8988T (cell line): ENCODE results near the gene ARHGAP31.
A peak's percentile ranks its signal among the peaks of the same experiment; 100 is the strongest.
"Not testable (repeated sequence)": the region's sequence is repeated elsewhere in the genome, so short reads cannot be mapped to it uniquely, and the experiment has no call there.

Source experiments
- DNase-seq: peaks from one replicate; pipeline ENCODE4 v3.0.0; 2011

The ARHGAP31 gene

DNA sequence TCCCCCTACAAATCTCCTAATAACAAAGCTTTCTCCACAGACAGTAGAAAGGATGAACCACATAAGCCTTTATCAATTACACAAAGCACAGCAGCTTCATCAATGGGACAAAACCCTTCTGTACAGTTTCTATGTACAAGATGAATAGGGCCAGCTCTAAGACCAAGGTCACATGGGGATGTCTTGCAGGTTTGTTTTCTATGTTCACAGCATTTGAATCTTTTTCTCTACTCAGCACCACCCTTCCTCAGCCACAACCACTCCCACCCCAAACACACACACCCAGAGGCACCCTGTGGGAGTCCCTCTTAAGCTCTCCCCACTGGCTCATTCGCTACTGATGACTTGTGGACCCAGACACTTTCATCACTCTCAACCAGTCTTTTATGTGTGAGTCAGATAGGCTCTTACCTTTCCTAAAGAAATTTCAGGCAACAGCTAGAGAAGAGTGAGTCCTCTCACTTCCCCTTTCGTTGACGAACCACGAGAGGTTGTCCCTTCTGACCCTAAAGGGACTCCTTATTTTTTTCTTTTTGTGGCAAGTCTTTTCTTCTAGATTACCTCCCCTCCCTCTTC, 57.9 kb downstream of the ARHGAP31 start:
- DNase-seq, result no peak

DNA sequence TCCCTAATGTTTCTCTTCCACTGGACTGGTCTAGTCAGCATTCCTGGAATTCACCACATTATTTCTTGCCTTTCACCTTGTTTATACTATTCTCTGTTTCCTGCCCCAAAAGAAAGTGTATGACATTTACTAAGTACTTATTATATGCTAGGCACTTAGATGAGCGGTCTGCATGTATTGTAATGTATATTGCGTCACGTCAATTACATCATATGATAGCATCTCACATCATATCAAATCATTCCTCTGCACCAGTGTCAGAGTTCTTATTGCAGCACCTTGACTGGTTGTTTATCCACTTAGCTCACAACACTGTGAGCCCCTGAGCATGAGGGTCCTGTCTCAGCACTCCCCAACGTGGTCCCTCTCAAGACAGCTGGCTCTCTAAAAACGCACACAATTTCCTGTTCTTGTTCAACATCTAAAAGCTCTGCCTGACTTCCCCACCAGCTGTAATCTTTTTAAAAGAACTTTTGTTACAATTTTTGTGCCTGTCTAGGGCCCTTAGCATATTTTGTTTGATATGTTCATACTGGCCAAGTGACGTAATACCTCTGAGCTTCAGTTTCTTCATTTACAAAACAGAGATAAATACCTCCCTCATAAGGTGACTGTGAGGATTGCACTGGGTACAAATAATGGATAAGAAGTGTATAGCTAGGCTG, 58.8 kb downstream of the ARHGAP31 start:
- DNase-seq, result no peak

DNA sequence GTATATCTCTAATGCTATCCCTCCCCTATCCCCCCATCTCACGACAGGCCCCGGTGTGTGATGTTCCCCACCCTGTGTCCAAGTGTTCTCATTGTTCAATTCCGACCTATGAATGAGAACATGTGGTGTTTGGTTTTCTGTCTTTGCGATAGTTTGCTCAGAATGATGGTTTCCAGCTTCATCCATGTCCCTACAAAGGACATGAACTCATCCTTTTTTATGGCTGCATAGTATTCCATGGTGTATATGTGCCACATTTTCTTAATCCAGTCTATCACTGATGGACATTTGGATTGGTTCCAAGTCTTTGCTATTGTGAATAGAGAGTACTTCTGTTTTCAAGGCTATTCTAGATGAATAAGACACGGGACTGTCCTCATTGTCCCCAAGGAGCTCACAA, 61.4 kb downstream of the ARHGAP31 start:
- not testable (repeated sequence) for DNase-seq

DNA sequence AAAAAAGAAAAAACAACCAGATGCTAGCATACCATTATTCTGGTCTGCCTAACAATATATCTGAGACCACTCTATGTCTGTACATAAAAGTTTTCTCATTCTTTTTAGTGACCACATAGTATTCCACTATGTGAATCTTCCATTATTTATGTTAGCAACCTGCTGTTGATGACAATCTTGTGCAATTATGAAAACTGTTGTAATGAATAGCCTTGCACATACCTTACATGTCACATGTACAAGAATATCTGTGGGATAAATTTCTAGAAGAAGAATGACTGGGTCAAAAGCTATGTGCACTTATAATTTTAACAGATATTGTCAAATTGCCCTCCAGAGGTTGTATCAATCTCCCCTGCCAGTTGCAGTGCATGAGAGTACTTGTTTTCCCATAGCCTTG, 62.5 kb downstream of the ARHGAP31 start:
- DNase-seq, result no peak

DNA sequence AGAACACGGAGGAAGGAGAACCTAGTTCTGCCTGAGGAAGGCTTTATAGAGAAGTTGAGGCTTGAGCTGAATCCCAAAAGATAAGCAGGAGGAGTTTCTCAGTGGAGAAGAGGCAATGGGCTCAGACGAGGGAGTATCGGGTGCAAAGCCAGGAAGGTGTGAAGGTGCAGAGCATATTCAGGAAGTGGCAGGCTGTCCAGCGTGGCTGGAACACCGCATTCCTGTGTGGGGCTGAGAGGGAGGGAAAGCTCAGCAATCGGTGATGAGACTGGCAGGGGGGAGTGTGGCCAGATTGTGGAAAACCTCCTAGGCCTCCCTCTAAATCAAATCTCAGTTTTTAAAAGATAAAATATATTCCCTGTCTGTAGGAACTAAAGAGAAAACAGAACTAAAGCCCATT, 63.0 kb downstream of the ARHGAP31 start:
- no peak for DNase-seq

DNA sequence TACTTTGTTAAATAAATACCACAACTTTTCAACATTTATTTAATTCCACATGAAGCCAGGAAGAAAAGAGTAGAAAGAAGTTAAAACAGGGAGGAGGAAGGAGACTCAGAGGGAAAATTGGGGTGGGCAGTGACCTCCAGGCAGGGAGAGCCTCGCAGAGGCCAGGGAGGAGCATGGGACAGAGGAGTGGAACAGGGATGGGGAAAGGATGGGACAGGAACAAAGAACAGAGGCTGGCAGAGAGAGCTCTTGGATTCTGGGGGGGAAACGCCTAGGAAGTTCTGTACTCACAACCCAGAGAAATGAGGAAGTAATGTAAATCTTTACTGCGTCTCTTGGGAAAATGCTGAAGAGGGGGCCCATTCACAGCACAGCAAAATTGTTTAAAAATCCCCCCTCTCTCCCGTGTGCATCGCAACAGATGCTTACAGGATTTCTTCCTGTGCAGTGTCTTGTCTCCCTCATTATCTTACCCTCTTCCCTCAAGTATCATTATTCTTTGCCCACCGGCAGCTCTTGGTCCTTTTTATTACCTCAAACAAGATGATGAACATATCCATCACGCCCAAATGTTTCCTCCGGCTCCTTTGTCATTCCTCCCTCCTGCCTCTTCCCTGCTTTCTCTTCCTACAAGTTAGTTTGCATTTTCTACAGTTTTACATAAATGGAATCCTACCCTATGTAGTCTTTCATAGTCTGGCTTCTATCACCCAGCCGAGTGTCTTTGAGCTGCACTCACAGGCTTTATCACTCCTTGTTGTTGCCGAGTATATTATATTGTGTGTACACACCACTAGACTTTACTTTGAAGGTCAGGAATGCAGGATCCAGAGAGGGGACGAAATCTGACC, 65.5 kb downstream of the ARHGAP31 start:
- no peak for DNase-seq

DNA sequence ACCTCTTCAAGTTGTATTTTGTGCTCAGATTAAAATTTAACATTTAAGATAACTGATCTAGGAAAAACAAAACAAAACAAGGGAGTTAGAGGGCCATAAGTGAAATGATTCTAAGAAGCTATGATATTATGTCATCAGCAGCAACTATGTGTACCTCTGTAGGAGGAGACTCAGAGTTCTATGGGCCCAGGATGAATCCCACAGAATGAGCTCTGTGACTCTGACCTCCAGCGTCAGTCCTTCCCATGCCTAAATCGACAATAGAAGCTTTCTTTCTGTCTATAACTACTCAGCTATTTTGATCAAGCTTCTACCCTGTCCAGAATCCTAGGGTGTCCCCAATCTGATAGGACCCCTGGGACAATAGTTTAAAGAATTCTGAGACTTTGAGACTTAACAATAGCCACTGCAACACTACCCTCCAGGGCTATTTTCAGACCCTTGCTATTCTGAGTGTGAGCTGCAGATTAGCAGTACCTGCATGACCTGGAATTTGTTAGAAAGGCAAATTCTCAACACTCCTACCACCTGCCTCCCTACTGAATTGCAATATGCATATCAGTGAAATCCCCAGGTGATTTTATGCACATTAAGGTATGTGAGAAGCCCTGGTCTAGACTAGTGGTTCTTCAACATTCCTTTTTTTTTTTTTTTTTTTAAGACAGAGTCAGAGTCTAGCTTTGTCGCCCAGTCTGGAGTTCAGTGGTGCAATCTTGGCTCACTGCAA, 66.7 kb downstream of the ARHGAP31 start:
- no peak for DNase-seq

DNA sequence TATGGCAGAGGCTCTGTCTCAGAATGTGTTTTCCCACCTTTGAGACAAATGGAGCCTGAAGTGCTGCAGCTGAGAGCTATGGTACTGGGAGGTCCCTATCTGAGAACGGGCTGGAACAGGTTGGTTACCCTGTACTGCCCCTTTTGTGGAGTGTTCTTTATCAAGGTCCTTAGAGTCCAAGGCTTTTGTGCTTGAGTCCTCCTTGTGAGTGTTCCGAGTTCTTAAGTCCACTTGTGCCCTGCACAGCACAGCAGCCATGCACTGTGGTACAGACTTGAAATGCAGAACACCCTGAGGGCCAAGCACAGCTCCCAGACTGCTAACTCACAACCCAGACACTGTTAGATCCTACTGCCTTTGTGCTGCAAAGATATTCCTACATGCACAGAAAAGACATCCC, 67.8 kb downstream of the ARHGAP31 start:
- DNase-seq, result no peak

DNA sequence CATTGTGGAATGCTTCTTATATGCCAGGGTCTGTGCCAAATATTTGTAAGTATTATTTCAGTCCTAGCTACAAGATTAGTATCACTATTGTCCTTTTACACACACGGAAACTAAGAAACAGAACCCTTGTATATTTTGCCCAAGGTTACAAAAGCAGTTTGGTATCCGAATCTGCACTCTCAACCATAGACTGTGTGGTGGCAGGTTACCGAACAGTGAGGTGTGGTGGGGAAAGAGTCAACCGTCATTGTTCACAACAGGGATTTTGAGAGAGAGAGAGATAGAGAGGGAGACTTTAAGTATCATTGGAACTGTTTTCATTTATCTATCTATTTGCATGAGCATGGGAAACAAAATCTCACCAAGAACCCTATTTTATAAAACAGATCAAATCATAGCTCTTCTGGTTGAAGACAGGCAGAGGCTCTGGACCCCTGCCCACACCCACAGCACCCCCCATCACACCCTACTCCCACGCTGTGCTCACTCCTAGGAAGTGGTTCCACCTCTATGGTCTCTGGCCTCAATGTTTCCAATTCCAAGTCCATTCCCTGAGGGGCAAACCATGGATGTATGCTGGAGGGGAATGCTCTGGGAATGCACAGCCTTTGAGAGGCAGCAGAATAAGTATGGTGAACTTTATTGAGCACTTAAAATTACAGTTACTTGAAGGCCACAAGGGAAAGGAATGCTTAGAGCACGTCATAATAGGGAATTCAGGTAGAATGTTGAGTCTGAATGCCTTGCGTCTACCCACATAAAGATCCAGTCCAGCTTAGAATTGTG, 69.0 kb downstream of the ARHGAP31 start:
- no peak for DNase-seq

DNA sequence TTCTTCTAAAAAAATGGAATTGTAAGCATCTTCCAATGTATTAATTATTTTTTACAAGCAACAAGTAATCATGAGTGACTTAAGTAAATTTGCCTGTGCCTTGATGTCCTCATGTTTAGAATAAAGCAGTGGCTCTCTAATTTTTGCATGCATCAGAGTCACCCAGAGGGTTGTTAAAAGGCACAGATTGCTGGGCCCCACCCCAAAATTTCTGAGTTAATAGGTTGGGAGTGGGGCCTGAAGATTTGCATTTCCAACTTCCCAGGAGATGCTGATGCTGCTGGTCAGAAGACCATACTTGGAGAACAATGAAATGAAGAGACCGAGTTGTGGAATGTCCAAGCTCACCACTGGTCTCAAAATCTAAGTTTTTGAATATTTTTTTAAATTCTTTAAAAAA, 70.2 kb downstream of the ARHGAP31 start:
- no peak for DNase-seq

DNA sequence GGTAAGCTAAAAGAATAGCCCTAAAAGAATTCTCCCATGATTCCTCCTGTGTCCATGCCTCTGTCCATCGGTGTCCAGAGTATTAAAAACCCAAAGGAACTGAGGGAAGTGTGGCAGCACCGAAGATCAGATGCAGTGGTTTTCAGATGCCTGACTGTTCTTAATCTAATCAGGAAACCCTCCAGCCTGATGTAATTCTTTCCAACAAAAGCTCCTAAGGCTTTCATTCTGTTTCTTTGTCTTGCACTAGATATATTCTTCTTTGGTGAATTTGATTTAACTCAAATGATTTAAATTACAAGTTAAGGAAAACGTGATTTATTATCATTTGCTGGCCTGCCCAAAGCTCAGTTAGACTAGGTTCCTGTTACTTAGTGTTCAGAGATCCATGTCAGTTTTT, 71.2 kb downstream of the ARHGAP31 start:
- DNase-seq, result no peak

DNA sequence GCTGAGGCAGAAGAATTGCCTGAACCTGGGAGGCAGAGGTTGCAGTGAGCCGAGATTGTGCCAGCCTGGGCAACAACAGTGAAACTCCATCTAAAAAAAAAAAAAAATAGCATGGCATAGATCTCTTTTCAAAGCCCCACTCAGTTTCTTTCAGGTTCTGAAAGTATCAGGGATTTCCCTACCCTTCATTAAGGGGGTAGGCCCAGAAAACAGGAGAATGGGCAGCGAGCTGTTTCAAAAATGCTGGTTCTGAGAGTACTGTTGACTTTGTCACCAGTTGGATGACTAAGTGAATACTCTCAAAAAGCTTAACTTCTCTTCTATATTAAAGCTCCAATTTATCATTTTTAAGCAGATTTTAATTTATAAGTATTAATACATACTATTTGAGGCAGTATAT, 72.8 kb downstream of the ARHGAP31 start:
- DNase-seq, result no peak

DNA sequence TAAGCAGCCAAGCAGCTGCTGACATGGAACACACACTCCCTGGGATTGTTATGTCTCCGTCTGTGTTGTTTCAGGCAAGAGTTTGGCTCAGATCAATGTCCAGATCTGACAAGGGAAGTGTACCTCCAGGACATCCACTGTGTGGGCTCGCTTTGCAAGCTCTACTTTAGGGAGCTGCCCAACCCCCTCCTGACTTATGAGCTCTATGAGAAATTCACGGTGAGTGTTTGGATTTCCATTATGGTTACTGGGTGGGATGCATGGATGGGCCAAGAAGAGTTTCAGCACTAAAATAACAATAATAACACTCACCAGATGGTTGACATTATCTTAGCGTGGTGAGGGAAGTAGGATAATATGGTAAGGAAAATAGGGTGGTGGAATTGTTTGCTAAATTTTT, 74.1 kb downstream of the ARHGAP31 start:
- no peak for DNase-seq

DNA sequence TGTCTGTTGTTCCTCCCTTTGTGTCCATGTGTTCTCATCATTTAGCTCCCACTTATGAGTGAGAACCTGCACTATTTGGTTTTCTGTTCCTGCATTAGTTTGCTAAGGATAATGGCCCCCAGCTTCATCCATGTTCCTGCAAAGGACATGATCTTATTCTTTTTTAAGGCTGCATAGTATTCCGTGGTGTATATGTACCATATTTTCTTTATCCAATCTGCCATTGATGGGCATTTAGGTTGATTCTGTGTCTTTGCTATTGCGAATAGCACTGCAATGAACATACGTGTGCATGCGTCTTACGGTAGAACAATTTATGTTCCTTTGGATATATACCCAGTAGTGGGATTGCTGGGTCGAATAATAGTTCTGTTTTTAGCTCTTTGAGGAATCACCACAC, 77.6 kb downstream of the ARHGAP31 start:
- not testable (repeated sequence) for DNase-seq

DNA sequence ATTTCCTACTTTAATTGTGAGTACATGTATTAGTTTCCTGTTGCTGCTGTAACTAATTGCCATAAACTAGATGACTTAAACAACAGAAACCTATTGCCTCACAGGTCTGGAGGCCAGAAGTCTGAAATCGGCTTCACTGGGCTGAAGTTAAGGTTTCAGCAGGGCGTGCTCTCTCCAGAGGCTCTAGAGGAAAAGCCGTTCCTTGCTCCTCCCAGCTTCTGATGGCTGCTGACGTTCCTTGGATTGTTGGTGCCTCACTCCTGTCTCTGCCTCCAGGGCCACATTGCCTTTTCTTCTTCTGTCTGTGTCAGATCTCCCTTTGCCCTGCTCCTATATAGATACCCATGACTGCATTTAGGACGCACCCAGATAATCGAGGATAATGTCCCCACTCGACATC, 80.9 kb downstream of the ARHGAP31 start:
- no peak for DNase-seq

DNA sequence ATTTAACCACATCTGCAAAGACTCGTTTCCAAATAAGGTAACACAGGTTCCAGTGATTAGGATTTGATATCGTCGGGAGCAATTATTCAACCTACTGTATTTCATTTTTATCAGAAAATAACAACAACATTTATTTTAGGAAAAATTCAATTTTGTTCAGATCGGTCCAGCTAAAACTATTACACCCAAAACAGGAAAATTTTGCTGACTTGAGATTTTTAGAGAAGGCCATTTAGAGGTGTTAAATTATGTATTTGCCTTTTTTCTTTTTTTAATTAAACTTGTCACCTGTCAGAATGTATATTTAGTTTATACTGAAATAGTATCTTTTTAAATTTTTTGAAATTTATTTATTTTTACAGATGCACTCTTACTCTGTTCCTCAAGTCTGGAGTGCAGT, 81.3 kb downstream of the ARHGAP31 start:
- no peak for DNase-seq

DNA sequence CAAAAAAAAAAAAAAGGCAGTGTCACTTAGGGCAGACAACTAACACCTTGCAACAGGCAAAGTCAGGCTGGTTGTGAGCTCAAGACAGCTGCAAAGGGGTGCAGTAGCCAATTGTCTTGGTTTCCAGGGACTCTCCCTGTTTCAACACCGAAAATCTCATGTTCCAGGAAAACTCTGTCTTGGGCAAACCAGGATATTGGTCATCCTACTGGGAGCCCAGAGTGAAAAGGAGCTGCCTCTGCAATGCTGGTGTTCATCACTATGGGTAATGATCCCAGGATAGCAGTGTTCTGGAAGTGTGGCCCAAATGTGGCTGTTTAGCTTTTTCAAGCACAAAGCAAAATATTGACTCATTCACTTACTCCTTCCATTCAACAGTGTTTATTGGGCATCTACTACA, 82.6 kb downstream of the ARHGAP31 start:
- no peak for DNase-seq

DNA sequence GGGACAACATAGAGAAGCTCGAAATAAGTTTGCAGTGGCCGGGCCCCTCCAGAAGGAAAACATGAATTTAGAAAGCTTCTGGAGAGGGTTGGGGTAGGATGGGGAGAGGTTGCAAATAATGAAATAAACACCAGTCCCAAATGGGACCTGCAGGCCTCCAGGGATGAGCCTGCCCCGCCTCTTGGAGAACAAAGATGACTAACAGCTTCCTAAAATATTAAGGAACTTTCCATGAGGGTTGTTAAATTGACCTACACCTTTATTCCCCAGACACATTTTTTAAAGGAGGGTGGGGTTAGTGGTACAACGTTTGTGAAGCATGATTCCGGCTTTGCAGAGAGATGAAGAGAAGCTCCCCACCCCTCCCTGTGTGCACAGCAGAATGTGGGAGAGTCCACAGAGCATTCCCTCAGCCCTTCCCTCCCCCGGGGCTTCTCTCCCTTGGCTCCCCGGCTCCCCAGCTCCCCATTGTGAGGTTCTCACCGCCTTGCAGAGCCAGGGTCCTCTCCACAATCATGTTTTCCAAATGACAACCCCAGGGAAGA, 84.1 kb downstream of the ARHGAP31 start:
- no peak for DNase-seq

DNA sequence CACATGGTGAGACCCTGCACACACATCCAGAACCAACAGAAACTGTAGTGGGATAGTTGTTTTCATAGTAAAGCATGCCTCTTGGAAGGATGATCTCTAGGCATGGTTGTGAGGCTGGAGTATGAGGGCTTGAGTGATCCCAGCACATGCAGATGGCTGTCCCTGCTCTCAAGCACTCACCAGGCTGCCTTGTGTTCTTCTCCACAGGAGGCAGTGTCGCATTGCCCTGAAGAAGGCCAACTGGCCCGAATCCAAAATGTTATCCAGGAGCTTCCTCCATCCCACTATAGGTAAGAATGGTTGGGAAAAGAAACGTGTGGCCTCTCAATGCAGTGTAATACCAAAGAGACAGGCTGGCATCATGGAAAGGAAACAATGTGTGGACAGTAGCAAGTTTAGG, 86.5 kb downstream of the ARHGAP31 start:
- DNase-seq, result no peak

DNA sequence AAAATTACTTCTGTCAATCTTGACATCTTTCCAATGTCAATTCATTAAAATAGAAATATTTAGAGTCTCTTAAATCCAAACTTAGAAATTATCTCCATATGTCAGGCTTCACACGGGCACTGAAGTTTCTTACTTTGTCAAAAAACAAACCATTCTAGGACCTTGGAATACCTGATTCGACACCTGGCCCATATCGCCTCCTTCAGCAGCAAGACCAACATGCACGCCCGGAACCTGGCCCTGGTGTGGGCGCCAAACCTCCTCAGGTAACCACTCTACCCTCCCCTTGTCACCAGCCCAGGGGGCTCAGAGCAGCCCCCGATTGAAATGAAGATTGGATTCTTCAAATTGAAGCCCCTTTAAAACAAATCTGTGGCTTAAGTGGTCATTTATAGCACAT, 88.0 kb downstream of the ARHGAP31 start:
- DNase-seq, result no peak

DNA sequence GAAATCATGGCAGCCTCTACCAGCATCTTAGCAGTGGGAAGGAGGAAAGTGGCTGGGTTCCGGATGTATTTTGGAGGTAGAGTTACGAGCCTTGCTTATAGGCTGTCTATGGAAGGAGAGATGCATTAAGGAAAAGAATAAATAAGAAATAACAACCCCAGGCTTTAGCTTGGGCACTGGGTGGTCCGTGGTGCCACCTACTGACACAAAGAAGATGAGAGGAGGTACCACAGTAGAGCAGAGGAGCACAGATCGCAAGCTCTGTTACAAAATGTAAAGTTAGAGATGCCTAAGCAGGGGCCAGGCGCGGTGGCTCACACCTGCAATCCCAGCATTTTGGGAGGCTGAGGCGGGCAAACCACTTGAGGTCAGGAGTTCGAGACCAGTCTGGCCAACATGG, 94.4 kb downstream of the ARHGAP31 start:
- DNase-seq, result peak; percentile 23

DNA sequence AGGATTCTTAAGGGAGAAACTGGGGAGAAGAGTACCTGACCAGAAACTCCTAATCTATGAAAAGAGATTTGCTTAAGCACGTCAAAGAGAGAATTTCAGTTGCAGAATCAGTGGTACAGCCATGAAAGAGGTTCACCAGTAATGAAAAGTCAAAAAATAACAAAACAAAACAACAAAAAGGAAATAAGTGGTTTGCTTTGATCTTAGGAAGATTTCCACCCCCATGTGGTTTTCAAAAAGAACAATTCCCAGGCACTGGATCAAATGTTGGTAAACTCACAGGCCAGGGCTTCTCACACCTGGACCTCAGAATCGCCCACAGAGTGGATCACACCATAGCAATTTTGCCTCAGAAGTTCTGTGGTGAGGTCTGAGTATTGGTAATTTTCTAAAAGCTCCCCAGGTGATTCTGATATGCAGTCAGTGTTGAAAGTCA, 101.8 kb downstream of the ARHGAP31 start:
- DNase-seq, result no peak
